Body of pancreas (tissue), 4 donors: ENCODE data around the gene AIM2. TPM values are rescaled to one million over a fixed set of nuclear protein-coding genes. Genes with fewer than 3 reads are reported as not detected.

Source experiments
- ATAC-seq: fragments of 150-250 bp; one replicate; pipeline ENCODE4 v1.9.1; 2016
- DNase-seq, 4 donors: peaks; one replicate each; pipeline ENCODE4 v3.0.0-alpha.2; 2019
- H3K27ac ChIP-seq, 4 donors: fragments of 200-600 bp; sonication (generic); 1 replicate in 3 of 4; 2 replicates in 1 of 4; pipeline versions ENCODE4 v1.5.1 to v1.6.1; 2016 to 2019; ENCODE audit warnings: mild to moderate bottlenecking in 1 of 4, mixed read lengths in 1 of 4, moderate library complexity in 1 of 4
- H3K27me3 ChIP-seq, 2 donors: fragments of 200-600 bp; sonication (generic); one replicate each; pipeline ENCODE4 v1.6.0; 2016; ENCODE audit warnings: mild to moderate bottlenecking in 1 of 2
- H3K36me3 ChIP-seq, 2 donors: fragments of 200-600 bp; sonication (generic); replicated peaks in 1 of 2; 2 replicates each; pipeline ENCODE4 v1.5.1; 2016; ENCODE audit warnings: low read depth in 2 of 2; ENCODE audit not compliant: insufficient read depth in 1 of 2
- H3K4me1 ChIP-seq: fragments of 200-600 bp; sonication (generic); one replicate; pipeline ENCODE4 v1.6.0; 2016
- H3K4me3 ChIP-seq, 2 donors: fragments of 200-600 bp; sonication (generic); 1 replicate in 1 of 2; 2 replicates in 1 of 2; pipeline ENCODE4 v1.5.1; 2016 to 2019
- H3K9me3 ChIP-seq, 3 donors: fragments of 200-600 bp; sonication (generic); 1 replicate in 2 of 3; 2 replicates in 1 of 3; pipeline ENCODE4 v1.5.1; 2016
- CTCF ChIP-seq, 7 experiments: fragments of 450-650 bp in 4 of 7; fragments of 200-600 bp in 3 of 7; sonication (generic) in 3 of 7; IDR thresholded peaks; one replicate each; pipeline ENCODE4 v1.5.1; 2016 to 2019; ENCODE audit warnings: antibody characterized with exemption in 7 of 7
- POLR2A ChIP-seq, 3 donors: fragments of 450-650 bp; IDR thresholded peaks; one replicate each; pipeline ENCODE4 v1.6.1; 2016; ENCODE audit warnings: antibody characterized with exemption in 3 of 3, mild to moderate bottlenecking in 2 of 3
- WGBS, 2 donors: methylation state at CpG; one replicate each; pipeline ENCODE4 v1.1.5; 2017; 5-methylcytosine and 5-hydroxymethylcytosine counted together
- intact Hi-C: fragments of 100-400 bp; cut with DNase I; formaldehyde crosslinking; loops from one replicate; pipeline ENCODE4 v1.15.1; 2023
- total RNA-seq, 2 donors: library from RNA; depleted of rRNA; stranded (reverse); fragments of >200 nt; gene quantifications; one replicate each; pipeline ENCODE4 v1.1.0, GENCODE V29; 2016

Gene AIM2
- total RNA-seq, 2 donors from 2014 or later = not detected

GRCh38 chr1:159089184-159089791, 12.7 kb upstream of the AIM2 start:
- TF ChIP-seq CTCF (IDR thresholded peaks at IDR 0.05) (peak in 6 of 7 experiments; percentile 16 to 50 (median 28)), POLR2A (IDR thresholded peaks at IDR 0.05) (no peak)
- ATAC-seq (no peak), DNase-seq (no peak)
- no peak overlapping the region for H3K27ac ChIP-seq
- intact Hi-C loops = no loop called here
- H3K36me3 ChIP-seq = no peaks in the 10 kb centered on the region
- no peaks in the 10 kb centered on the region for H3K9me3 ChIP-seq
- no peaks in the 10 kb centered on the region for H3K4me1 ChIP-seq
- no peaks in the 10 kb centered on the region for H3K27me3 ChIP-seq
- no peak overlapping the region for H3K4me3 ChIP-seq
- WGBS, 2 donors = 77 to 80% methylated on average over 4 of the region's 4 CpGs

GRCh38 chr1:159088546-159089183, 12.1 kb upstream of the AIM2 start:
- 56 to 58% methylated on average over 6 of the region's 6 CpGs for WGBS, 2 donors
- Histone ChIP-seq H3K4me3 (no peak overlapping the region), H3K9me3 (no peaks in the 10 kb centered on the region), H3K27me3 (no peaks in the 10 kb centered on the region), H3K36me3 (no peaks in the 10 kb centered on the region), H3K4me1 (no peaks in the 10 kb centered on the region), H3K27ac (no peak overlapping the region)
- TF ChIP-seq POLR2A (IDR thresholded peaks at IDR 0.05) (no peak), CTCF (IDR thresholded peaks at IDR 0.05) (no peak)
- ATAC-seq (no peak), DNase-seq (no peak)
- intact Hi-C loops = no loop called here

- no peak for ATAC-seq
- Histone ChIP-seq H3K27me3 (no peaks in the 10 kb centered on the region), H3K27ac (no peak overlapping the region), H3K36me3 (no peaks in the 10 kb centered on the region), H3K4me1 (no peaks in the 10 kb centered on the region), H3K9me3 (no peaks in the 10 kb centered on the region), H3K4me3 (no peak overlapping the region)
- WGBS, 2 donors = 60 to 67% methylated on average over 2 of the region's 2 CpGs
- no peak for DNase-seq
- no peak for TF ChIP-seq POLR2A (IDR thresholded peaks at IDR 0.05)
- no peak for TF ChIP-seq CTCF (IDR thresholded peaks at IDR 0.05)
- intact Hi-C loops = no loop called here
These were observed 11.5 kb upstream of the AIM2 start for GRCh38 chr1:159088050-159088449.

- Histone ChIP-seq H3K4me3 (no peak overlapping the region), H3K36me3 (no peaks in the 10 kb centered on the region), H3K27ac (no peak overlapping the region), H3K27me3 (no peaks in the 10 kb centered on the region), H3K9me3 (no peaks in the 10 kb centered on the region), H3K4me1 (no peaks in the 10 kb centered on the region)
- TF ChIP-seq CTCF (IDR thresholded peaks at IDR 0.05) (no peak), POLR2A (IDR thresholded peaks at IDR 0.05) (no peak)
- DNase-seq (peak in 1 of 4 donors; percentile 27), ATAC-seq (no peak)
- intact Hi-C loops = no loop called here
- 66 to 82% methylated on average over 3 of the region's 3 CpGs for WGBS, 2 donors
These were observed 8.3 kb upstream of the AIM2 start for GRCh38 chr1:159084867-159085266.

- Histone ChIP-seq H3K9me3 (no peaks in the 10 kb centered on the region), H3K27me3 (no peaks in the 10 kb centered on the region), H3K4me1 (no peaks in the 10 kb centered on the region), H3K27ac (no peak overlapping the region), H3K36me3 (no peaks in the 10 kb centered on the region), H3K4me3 (no peak overlapping the region)
- no peak for ATAC-seq
- WGBS, 2 donors = 79 to 85% methylated on average over 3 of the region's 3 CpGs
- intact Hi-C loops = no loop called here
- DNase-seq = no peak
- TF ChIP-seq POLR2A (IDR thresholded peaks at IDR 0.05) (no peak), CTCF (IDR thresholded peaks at IDR 0.05) (no peak)
These were observed 7.6 kb upstream of the AIM2 start for GRCh38 chr1:159084152-159084551.
